GM19438 (cell line): ENCODE results near the gene PNCK.

Experiments
- ATAC-seq: cut with Tn5 transposase; IDR thresholded peaks from one replicate; pipeline ENCODE4 v1.9.1; 2021; ENCODE audit warnings: low read depth; ENCODE audit not compliant: unreplicated experiment

Gene PNCK

DNA sequence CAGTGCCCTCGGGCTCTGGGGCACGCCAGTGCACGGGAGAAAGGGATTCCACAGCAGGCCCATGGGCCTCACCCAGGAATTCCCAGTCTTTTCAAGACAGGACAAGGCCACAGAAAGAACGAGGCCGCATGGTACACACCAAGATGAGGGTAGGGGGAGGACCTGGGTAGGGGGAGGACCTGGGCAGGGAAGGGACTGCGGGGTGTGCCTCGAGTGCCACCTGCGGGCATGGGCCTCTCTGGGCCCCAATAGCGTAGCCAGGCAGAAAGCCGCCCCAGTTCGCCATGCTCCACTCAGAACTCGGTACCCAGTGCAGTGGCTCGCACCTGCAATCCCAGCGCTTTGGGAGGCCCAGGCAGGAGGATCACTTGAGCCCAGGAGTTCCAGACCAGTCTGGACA is 40.6 kb downstream of the PNCK start:
- no peak for ATAC-seq

GRCh38 chrX:153632595-153632946 is 41.0 kb downstream of the PNCK start:
- no peak for ATAC-seq

GRCh38 chrX:153631907-153632594 is 41.6 kb downstream of the PNCK start:
- ATAC-seq = no peak

DNA sequence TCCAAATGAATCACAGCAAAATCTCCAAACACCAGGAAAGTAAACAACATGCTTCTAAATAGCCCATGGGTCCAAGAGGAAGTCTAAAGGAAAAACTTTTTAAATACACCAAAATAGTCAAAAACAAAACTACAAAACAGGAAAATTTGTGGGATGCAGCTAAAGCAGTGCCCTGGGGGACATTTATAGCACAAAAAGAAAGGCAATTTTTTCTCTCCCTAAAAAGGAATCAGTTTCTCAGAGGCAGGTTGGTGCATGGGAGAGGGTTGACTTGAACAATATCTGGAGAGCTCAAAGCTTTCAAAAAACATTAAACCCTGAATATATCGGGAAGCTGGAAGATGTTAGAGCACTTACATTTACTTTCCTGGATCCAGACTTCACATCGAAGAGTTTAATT is 42.3 kb downstream of the PNCK start:
- no peak for ATAC-seq

DNA sequence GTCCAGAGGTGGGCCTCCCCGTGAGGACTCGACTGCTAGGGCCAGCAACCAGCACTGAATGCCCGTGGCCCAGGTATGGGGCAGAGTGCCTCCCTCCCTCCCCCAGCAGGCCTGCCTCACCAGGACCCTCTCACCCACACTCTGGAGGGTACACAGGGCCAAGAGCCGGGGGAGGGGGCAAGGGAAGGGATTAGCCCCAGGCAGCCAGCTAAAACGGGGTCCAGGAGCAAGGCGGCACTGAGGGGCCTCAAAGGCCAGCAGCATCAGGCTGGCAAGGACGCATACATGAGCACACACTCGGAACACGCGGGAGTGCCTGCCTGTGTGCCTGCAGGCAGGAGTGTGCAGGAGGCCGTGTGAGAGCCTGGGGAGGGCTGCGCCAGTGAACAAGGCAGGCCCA is 44.9 kb downstream of the PNCK start:
- no peak for ATAC-seq

GRCh38 chrX:153628129-153628528 is 45.5 kb downstream of the PNCK start:
- ATAC-seq = no peak

GRCh38 chrX:153627675-153628111 is 45.9 kb downstream of the PNCK start:
- no peak for ATAC-seq

DNA sequence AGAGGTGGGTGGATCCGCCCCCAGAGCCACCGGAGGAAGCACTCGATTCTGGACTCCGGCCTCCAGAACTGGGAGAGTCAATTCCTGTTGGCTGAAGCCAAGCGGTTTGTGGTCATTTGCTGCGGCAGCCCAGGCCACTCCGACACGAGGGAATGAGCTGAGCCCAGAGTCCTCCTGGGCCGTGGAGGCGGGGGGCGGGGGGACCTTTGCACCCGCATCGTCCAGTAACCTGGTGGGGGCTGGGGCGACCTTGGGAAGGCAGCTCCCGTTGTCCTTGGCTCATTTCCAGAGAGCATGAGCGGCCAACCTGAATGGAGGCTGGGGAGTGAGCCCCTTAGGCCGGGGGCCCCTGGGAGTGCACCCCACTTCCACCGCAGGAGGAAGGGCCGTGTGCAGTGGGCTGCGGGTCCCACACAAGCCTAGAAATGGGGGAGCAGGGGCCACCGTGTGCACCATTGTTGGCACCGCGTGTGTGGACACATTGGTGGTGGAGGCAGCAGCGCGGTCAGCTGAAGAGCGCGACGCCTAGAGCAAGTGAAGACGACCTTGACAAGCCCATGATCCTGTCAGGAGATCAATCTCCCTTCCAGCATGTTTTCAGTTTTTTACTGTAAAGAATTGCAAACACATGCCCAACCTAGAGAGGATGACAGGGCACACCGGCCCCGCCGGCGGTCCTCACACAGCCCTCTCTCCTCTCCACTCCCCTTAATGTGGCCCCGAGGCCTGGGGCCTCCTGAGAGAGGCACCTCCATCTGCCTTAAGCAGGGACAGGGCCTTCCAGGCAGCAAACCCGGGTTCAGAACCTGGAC is 46.5 kb downstream of the PNCK start:
- ATAC-seq = no peak

DNA sequence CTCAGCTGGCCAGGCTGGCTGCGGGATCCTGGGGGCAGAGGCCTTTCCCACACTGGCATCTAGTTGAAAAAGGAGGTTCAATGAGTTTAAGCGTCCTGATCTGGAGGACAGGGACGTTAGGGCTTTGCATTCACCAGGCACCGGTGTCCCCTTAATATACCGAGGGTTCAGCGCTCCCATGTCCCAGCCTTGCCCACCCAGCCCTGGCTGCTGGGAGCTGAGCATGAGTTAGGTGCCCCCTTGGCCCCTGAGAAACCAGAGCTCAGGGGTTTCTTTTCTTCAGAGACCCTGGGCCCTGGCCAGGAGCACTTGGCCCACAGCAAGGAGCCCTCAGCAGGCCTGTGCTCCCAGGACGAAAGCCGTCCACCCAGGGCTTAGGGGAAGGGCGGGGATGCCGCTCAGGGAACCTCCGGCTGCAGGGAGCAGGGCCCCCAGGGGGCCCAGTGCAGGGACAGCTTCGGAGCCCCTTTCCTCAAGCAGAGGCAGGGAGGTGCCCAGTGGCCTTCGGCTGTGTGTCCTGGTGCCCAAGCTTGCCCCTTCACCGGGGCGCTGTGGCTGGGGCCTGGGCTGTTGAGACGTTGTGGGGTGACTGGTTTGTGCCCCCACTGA is 47.5 kb downstream of the PNCK start:
- no peak for ATAC-seq

DNA sequence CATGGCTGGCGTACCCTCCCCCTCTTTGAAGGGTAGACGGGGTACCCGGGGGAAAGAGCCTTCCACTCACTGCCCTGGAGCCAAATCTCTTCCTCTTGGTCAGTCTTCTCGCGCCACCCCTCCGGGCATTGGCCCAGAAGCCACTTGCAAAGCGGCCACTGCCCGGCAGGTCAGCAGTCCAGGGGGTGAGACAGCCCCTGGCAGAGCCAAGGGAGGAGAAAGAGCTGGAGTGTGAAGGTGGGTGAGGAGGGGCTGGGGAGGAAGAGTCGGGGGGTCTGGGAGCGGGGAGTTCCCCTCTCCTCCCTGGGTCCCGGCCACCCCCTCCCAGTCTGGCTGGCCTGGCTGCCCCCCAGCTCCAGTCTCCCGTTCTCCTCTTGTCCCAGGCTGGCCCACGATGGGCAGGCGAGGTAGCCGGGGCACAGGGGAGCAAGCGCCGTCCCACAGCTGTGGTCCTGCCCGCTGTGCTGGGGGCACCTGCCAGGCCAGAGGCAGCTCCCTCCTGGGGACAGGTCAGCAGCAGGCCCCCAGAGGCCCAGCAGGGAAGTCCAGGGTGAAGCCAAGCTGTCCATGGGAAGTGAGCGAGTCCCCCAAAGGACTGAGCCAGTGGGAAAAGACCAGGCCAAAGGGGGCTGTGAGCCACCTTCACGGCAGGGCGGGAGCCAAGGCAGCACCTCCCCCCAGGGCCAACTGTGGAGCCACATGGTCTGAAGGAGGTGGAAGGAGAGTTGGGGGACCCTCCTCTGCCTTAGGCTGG is 48.2 kb downstream of the PNCK start:
- ATAC-seq = no peak

DNA sequence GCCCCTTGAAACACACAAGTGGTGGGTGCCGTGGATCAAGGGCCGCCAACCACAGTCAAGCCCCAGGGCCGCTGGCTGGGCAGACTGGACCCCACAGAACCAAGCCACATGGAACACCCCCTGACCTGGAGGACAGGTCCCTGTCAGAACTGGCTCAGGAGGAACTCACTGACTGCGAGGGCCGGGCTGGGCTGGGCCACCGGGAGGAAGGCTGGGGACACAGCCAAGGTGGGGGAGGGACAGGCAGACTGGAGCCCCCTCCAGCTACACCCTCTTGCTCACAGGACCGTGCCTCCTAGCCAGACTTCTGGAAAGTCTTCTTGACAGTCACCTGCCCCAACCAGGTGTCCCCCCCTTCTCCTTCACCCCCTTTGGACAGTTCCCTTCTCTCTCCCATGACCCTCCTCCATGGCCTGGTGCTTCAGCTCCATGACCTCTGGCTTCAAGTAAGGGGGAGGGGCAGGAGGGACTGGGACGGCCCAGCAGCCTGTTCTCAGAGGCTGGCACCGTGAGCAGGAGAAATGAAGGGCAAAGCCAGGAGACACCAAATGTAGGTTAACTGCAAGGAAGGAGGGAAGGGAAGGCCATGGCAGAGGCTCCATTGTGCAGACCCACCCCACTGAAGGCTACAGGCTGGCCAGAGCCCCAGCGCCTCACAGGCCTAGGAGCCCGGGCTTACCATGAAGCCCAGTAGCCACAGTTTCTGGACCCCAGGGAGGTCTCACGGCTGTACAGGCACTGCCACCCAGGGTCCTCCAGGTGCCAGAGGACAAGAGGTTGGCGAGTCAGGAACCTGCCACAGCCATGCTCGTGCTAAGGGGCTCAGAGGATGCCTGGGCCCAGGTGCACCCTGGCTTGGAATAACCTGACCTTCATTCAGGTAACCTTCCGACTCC is 49.2 kb downstream of the PNCK start:
- no peak for ATAC-seq

- ATAC-seq = no peak
Measured at GRCh38 chrX:153623310-153624029, 50.1 kb downstream of the PNCK start.

GRCh38 chrX:153622661-153623309 is 50.8 kb downstream of the PNCK start:
- ATAC-seq = no peak

DNA sequence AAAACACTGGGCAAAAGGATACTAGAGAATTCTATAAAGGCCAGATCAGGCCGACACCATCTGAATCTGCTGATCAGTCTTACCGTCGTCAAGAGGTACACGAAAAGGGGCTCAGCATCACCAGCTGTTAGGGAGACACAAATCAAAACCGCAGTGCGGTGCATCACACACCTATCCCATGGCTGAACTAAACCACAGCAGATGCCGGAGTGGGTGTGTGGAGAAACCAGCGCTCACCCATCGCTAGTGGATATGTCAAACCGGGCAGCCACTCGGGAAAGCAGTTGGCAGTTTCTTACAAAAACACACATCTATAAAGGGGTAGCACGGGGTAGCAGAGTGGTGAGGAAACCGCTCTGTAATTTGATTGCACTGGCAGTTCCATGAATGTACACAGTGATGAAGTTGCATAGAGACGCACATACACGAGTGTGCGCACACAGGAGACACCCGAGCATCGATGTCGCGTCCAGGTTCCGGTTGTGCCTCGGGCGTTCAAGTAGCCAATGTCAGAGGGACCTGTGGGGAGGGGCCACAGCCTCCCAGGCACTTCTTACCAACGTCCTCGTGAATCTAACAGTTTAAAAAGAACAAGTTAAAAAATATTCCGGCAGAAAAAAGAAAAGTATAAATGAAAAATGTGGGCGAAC is 51.5 kb downstream of the PNCK start:
- no peak for ATAC-seq

DNA sequence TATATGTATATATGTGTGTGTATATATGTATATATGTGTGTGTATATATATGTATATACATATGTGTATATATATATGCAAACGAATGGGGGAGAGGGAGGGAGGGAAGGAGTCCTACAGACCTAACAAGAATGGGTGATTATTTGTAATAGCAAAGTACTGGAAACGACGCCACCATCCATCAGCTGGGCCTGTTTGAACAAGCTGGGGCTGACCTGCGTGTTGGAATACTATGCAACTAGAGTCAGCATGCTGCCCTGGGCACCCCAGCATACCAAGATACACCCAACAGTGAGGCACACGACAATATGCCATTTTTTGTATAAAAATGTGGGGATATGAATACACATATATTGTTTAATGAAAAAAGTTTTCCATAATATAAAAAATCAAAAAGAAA is 53.0 kb downstream of the PNCK start:
- no peak for ATAC-seq
